Keratinocyte (primary cell): Measurements from ENCODE around the gene SUFU. TPM values are rescaled to one million over a fixed set of nuclear protein-coding genes. Genes with fewer than 3 reads are reported as not detected.

Source experiments
- DNase-seq: peaks from one replicate; pipeline ENCODE4 v3.0.0-alpha.2; 2011; ENCODE audit warnings: low read depth, missing footprints, low spot score
- FAIRE-seq: peaks from 2 replicates; lab custom pipeline; 2011; peaks lifted over from hg19 to GRCh38; lab: Jason Lieb, UNC
- H2AFZ ChIP-seq: 2 replicates; pipeline ENCODE4 v1.6.0; 2012; ENCODE audit warnings: low read length, control low read depth, inconsistent platforms; ENCODE audit not compliant: control insufficient read depth
- H3K27ac ChIP-seq: 2 replicates; pipeline ENCODE4 v1.5.1; 2011; ENCODE audit warnings: low read length; ENCODE audit not compliant: control insufficient read depth, insufficient read depth
- H3K27me3 ChIP-seq: 3 replicates; pipeline ENCODE4 v1.6.0; 2011; ENCODE audit warnings: low read length; ENCODE audit not compliant: control insufficient read depth, insufficient read depth; ENCODE audit errors: extremely low read depth
- H3K36me3 ChIP-seq, 2 experiments: 2 replicates in 1 of 2; 3 replicates in 1 of 2; pipeline ENCODE4 v1.5.1; 2011; ENCODE audit warnings: low read length in 2 of 2, mild to moderate bottlenecking in 1 of 2; ENCODE audit not compliant: control insufficient read depth in 2 of 2, insufficient read depth in 2 of 2; ENCODE audit errors: extremely low read depth in 1 of 2
- H3K4me1 ChIP-seq: 3 replicates; pipeline ENCODE4 v1.5.1; 2011; ENCODE audit warnings: low read length; ENCODE audit not compliant: control insufficient read depth, insufficient read depth; ENCODE audit errors: extremely low read depth
- H3K4me2 ChIP-seq: 3 replicates; pipeline ENCODE4 v1.6.0; 2011; ENCODE audit warnings: low read depth, low read length; ENCODE audit not compliant: control insufficient read depth, insufficient read depth; ENCODE audit errors: extremely low read depth
- H3K4me3 ChIP-seq, 3 experiments: fragments of 200-600 bp in 1 of 3; sonication (generic) in 1 of 3; 2 replicates in 2 of 3; 3 replicates in 1 of 3; pipeline ENCODE4 v1.5.1; 2011 to 2016; ENCODE audit warnings: low read length in 3 of 3, mild to moderate bottlenecking in 3 of 3, control low read depth in 2 of 3, inconsistent platforms in 1 of 3, low read depth in 1 of 3, mixed read lengths in 1 of 3, mixed run types in 1 of 3, moderate library complexity in 1 of 3; ENCODE audit not compliant: control insufficient read depth in 2 of 3, insufficient read depth in 2 of 3; ENCODE audit errors: extremely low read depth in 1 of 3
- H3K79me2 ChIP-seq: 2 replicates; pipeline ENCODE4 v1.6.0; 2012; ENCODE audit warnings: low read length; ENCODE audit not compliant: control insufficient read depth, insufficient read depth
- H3K9ac ChIP-seq: 3 replicates; pipeline ENCODE4 v1.6.0; 2011; ENCODE audit warnings: low read length; ENCODE audit not compliant: control insufficient read depth, insufficient read depth; ENCODE audit errors: extremely low read depth
- H3K9me1 ChIP-seq: 3 replicates; pipeline ENCODE4 v1.6.0; 2011; ENCODE audit warnings: low read length; ENCODE audit not compliant: control insufficient read depth, insufficient read depth; ENCODE audit errors: extremely low read depth
- H3K9me3 ChIP-seq: 2 replicates; pipeline ENCODE4 v1.5.1; 2012; ENCODE audit warnings: low read depth, low read length; ENCODE audit not compliant: control insufficient read depth
- H4K20me1 ChIP-seq: 3 replicates; pipeline ENCODE4 v1.6.0; 2011; ENCODE audit warnings: low read length; ENCODE audit not compliant: control insufficient read depth, insufficient read depth; ENCODE audit errors: extremely low read depth
- CTCF ChIP-seq, 3 experiments: IDR thresholded peaks in 1 of 3; conservative IDR thresholded peaks in 1 of 3; optimal IDR thresholded peaks in 1 of 3; 2 replicates in 2 of 3; 3 replicates in 1 of 3; pipeline versions ENCODE3 to v1.5.1; 2011; ENCODE audit warnings: low read length in 3 of 3, mild to moderate bottlenecking in 3 of 3, moderate library complexity in 2 of 3, control low read depth in 1 of 3, inconsistent platforms in 1 of 3; ENCODE audit not compliant: insufficient read depth in 2 of 3; ENCODE audit errors: extremely low read depth in 1 of 3
- EZH2 ChIP-seq: IDR thresholded peaks from one replicate; pipeline ENCODE4 v1.6.1; 2012; ENCODE audit warnings: inconsistent platforms, mild to moderate bottlenecking, low read length, moderate library complexity
- dilution Hi-C: fragments of 300-500 bp; cut with MboI; formaldehyde crosslinking; loops from one replicate; pipeline ENCODE4 v1.7.0; 2020; ENCODE audit warnings: low sequenced_read_pairs; ENCODE audit not compliant: extremely low pct_ligation_motif_present
- polyA plus RNA-seq, 5 experiments: library from polyadenylated mRNA; depleted of rRNA in 3 of 5; stranded (reverse) in 3 of 5; stranded (forward) in 1 of 5; unstranded in 1 of 5; fragments of >200 nt; gene quantifications; 1 replicate in 1 of 5; 2 replicates in 3 of 5; 3 replicates in 1 of 5; pipeline versions ENCODE4 v1.2.1 to v1.2.3, GENCODE V29; 2011 to 2012; ENCODE audit warnings: missing spikeins in 2 of 5, low read depth in 1 of 5, low replicate concordance in 1 of 5

Gene SUFU
- polyA plus RNA-seq, 1 donor (not counting 4 experiments of a cell fraction or from before 2014, with no cell fraction given) = 3.7 TPM

GRCh38 chr10:102674566-102674965 lies 170.8 kb downstream of the SUFU start:
- H2AFZ ChIP-seq = no peak overlapping the region
- no peaks in the 10 kb centered on the region for H3K79me2 ChIP-seq
- H3K9me3 ChIP-seq = no peaks in the 10 kb centered on the region
- H3K9ac ChIP-seq = no peak overlapping the region
- peaks cover 27% of the 10 kb centered on the region for H3K4me1 ChIP-seq
- no peak overlapping the region for H3K27ac ChIP-seq
- FAIRE-seq (no peak), DNase-seq (no peak)
- H4K20me1 ChIP-seq = no peaks in the 10 kb centered on the region
- TF ChIP-seq EZH2 = no peak
- dilution Hi-C loops = no loop called here
- H3K9me1 ChIP-seq = no peaks in the 10 kb centered on the region
- H3K4me2 ChIP-seq = peak overlapping the region; percentile 89
- H3K4me3 ChIP-seq = no peak overlapping the region
- H3K27me3 ChIP-seq = no peaks in the 10 kb centered on the region
- H3K36me3 ChIP-seq = no peaks in the 10 kb centered on the region

GRCh38 chr10:102675011-102675665 lies 171.4 kb downstream of the SUFU start:
- Histone ChIP-seq H3K9me3 (no peaks in the 10 kb centered on the region), H3K9me1 (no peaks in the 10 kb centered on the region), H3K4me1 (peaks cover 23% of the 10 kb centered on the region), H4K20me1 (no peaks in the 10 kb centered on the region), H3K9ac (no peak overlapping the region), H2AFZ (no peak overlapping the region), H3K27me3 (no peaks in the 10 kb centered on the region), H3K79me2 (no peaks in the 10 kb centered on the region), H3K27ac (no peak overlapping the region), H3K4me3 (no peak overlapping the region), H3K36me3 (no peaks in the 10 kb centered on the region), H3K4me2 (peak overlapping the region; percentile 89)
- DNase-seq (no peak), FAIRE-seq (no peak)
- dilution Hi-C loops = no loop called here
- no peak for TF ChIP-seq CTCF (optimal IDR thresholded peaks at IDR 0.05 in 1 of 3, IDR thresholded peaks at IDR 0.05 in 1 of 3, conservative IDR thresholded peaks at IDR 0.05 in 1 of 3; ENCODE audit: extremely low read depth in 1 of 3, insufficient read depth in 2 of 3, low read length in 3 of 3)
- no peak for TF ChIP-seq EZH2
